ENCODE measurements around the gene CNTROB.

DNA sequence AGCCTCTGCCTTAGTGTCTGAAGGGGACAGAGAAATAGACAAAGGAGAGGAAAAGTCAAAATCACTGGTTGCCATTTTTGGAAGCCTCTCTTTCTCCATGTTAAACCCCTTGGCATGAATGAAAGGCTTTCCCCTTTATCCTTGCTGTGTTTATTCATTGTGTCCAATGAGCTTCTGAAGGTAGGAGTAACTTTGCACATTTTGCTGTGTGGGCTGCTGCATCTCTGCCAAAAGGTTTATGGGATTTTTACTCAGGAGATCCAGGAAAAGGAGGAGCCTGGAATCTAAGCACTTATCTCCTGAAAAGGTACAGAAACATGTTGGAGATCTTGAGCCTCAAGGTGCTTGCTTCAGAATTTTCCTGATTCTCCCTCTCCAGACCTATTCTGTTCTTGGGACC is 3.9 kb downstream of the CNTROB start:
- TF ChIP-seq RFX5 (IDR thresholded peaks at IDR 0.05; ENCODE audit: low read depth, low read length) (no peak), POLR2A (IDR thresholded peaks at IDR 0.05; ENCODE audit: low read depth, low read length) (no peak)
